ENCODE data around the gene SLC12A7. TPM values are rescaled to one million over a fixed set of nuclear protein-coding genes. Genes with fewer than 3 reads are reported as not detected.
A peak's percentile ranks its signal among the peaks of the same experiment; 100 is the strongest.

The SLC12A7 gene
- total and polyA plus RNA-seq, 2 of the 13 experiments (the other 11 are each of a cell fraction or from before 2014, with no cell fraction given), result 14.0 to 18.5 TPM

DNA sequence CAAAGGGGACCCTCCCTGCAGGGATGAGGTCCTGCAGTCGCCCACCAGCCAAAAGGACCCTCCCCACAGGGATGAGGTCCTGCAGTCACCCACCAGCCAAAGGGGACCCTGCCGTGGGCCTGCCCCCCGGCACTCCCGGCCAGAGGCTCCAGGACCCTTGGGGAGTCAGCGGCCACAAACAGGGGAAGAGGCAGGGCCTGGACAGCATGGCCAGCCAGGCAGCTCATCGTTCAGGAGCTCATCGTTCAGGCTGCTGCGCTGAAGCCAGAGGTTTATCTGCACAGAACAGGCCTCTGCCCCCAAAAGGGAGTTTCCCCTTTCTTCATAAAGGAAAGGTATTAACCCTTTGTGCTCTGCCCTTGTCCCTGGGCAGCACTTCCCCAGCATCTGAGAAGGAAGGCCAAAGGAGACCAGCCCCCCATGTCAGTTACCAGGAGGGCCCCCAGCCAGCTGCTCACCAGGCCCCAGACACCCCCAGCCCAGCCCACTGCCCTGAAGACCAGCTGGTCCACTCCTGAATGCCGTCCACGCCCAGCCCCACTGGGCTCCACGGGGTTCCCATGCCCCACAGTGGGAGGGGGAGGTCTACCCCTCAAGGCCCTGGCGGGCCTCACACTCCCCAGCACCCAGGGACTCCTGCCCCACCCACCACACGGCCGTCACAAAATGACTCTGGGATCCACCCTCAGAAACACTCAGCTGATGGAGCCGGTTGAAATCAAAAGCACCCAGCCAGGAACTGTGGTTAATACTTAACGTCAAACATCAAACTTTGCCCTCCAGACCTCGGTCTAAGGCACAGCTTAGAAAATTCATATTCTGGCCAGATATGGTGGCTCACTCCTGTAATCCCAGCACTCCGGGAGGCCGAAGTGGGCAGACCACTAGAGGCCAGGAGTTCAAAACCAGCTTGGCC, 6.3 kb downstream of the SLC12A7 start (continued):
- TF ChIP-seq, protein P1, sequence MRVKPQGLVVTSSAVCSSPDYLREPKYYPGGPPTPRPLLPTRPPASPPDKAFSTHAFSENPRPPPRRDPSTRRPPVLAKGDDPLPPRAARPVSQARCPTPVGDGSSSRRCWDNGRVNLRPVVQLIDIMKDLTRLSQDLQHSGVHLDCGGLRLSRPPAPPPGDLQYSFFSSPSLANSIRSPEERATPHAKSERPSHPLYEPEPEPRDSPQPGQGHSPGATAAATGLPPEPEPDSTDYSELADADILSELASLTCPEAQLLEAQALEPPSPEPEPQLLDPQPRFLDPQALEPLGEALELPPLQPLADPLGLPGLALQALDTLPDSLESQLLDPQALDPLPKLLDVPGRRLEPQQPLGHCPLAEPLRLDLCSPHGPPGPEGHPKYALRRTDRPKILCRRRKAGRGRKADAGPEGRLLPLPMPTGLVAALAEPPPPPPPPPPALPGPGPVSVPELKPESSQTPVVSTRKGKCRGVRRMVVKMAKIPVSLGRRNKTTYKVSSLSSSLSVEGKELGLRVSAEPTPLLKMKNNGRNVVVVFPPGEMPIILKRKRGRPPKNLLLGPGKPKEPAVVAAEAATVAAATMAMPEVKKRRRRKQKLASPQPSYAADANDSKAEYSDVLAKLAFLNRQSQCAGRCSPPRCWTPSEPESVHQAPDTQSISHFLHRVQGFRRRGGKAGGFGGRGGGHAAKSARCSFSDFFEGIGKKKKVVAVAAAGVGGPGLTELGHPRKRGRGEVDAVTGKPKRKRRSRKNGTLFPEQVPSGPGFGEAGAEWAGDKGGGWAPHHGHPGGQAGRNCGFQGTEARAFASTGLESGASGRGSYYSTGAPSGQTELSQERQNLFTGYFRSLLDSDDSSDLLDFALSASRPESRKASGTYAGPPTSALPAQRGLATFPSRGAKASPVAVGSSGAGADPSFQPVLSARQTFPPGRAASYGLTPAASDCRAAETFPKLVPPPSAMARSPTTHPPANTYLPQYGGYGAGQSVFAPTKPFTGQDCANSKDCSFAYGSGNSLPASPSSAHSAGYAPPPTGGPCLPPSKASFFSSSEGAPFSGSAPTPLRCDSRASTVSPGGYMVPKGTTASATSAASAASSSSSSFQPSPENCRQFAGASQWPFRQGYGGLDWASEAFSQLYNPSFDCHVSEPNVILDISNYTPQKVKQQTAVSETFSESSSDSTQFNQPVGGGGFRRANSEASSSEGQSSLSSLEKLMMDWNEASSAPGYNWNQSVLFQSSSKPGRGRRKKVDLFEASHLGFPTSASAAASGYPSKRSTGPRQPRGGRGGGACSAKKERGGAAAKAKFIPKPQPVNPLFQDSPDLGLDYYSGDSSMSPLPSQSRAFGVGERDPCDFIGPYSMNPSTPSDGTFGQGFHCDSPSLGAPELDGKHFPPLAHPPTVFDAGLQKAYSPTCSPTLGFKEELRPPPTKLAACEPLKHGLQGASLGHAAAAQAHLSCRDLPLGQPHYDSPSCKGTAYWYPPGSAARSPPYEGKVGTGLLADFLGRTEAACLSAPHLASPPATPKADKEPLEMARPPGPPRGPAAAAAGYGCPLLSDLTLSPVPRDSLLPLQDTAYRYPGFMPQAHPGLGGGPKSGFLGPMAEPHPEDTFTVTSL (CRISPR knock-in tag; IDR thresholded peaks at IDR 0.05; ENCODE audit: borderline replicate concordance), result peak; percentile 21; the same call in 1 of the 2 replicates
- no peak for TF ChIP-seq NCOA5 (CRISPR knock-in tag; IDR thresholded peaks at IDR 0.05)
- TF ChIP-seq MYC (CRISPR knock-in tag; IDR thresholded peaks at IDR 0.05; ENCODE audit: borderline replicate concordance), result peak; percentile 57; the same call in 1 of the 2 replicates
- peak; percentile 56 for TF ChIP-seq PHF8 (CRISPR knock-in tag; IDR thresholded peaks at IDR 0.05)
- TF ChIP-seq RXRA (CRISPR knock-in tag; IDR thresholded peaks at IDR 0.05), result 0 out of 2 replicates have a peak, but pooled peaks have one; percentile 35
- no peak for TF ChIP-seq TCF7L2 (IDR thresholded peaks at IDR 0.05; ENCODE audit: low read depth, low read length)
- no peak for TF ChIP-seq ZNF75D (CRISPR knock-in tag; IDR thresholded peaks at IDR 0.05; ENCODE audit: borderline replicate concordance)
- 0 out of 2 replicates have a peak, but pooled peaks have one; percentile 20 for TF ChIP-seq HHEX (CRISPR knock-in tag; IDR thresholded peaks at IDR 0.05)
- TF ChIP-seq CBX5 (CRISPR knock-in tag; IDR thresholded peaks at IDR 0.05; ENCODE audit: borderline replicate concordance), result no peak
- TF ChIP-seq, protein P2, sequence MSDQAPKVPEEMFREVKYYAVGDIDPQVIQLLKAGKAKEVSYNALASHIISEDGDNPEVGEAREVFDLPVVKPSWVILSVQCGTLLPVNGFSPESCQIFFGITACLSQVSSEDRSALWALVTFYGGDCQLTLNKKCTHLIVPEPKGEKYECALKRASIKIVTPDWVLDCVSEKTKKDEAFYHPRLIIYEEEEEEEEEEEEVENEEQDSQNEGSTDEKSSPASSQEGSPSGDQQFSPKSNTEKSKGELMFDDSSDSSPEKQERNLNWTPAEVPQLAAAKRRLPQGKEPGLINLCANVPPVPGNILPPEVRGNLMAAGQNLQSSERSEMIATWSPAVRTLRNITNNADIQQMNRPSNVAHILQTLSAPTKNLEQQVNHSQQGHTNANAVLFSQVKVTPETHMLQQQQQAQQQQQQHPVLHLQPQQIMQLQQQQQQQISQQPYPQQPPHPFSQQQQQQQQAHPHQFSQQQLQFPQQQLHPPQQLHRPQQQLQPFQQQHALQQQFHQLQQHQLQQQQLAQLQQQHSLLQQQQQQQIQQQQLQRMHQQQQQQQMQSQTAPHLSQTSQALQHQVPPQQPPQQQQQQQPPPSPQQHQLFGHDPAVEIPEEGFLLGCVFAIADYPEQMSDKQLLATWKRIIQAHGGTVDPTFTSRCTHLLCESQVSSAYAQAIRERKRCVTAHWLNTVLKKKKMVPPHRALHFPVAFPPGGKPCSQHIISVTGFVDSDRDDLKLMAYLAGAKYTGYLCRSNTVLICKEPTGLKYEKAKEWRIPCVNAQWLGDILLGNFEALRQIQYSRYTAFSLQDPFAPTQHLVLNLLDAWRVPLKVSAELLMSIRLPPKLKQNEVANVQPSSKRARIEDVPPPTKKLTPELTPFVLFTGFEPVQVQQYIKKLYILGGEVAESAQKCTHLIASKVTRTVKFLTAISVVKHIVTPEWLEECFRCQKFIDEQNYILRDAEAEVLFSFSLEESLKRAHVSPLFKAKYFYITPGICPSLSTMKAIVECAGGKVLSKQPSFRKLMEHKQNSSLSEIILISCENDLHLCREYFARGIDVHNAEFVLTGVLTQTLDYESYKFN (CRISPR knock-in tag; conservative IDR thresholded peaks at IDR 0.05), result peak; percentile 94
- TF ChIP-seq ZNF460 (CRISPR knock-in tag; IDR thresholded peaks at IDR 0.05; ENCODE audit: borderline replicate concordance), result peak; percentile 83
- TF ChIP-seq ZNF101 (CRISPR knock-in tag; IDR thresholded peaks at IDR 0.05; ENCODE audit: borderline replicate concordance, low read depth), result 0 out of 2 replicates have a peak, but pooled peaks have one; percentile 27
- TF ChIP-seq, protein P3, sequence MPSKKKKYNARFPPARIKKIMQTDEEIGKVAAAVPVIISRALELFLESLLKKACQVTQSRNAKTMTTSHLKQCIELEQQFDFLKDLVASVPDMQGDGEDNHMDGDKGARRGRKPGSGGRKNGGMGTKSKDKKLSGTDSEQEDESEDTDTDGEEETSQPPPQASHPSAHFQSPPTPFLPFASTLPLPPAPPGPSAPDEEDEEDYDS (CRISPR knock-in tag; IDR thresholded peaks at IDR 0.05), result peak; percentile 76
- no peak for TF ChIP-seq NONO (IDR thresholded peaks at IDR 0.05)
- TF ChIP-seq NONO (CRISPR knock-in tag; conservative IDR thresholded peaks at IDR 0.05), result peak; percentile 50; the same call in 1 of the 2 replicates
- TF ChIP-seq, protein P4, sequence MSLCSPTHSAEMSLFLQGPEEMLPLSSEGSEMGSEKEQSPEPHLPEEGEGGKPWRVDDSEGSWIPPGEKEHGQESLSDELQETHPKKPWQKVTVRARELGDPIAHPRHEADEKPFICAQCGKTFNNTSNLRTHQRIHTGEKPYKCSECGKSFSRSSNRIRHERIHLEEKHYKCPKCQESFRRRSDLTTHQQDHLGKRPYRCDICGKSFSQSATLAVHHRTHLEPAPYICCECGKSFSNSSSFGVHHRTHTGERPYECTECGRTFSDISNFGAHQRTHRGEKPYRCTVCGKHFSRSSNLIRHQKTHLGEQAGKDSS (CRISPR knock-in tag; IDR thresholded peaks at IDR 0.05; ENCODE audit: borderline replicate concordance, low read depth), result 0 out of 2 replicates have a peak, but pooled peaks have one; percentile 20
- TF ChIP-seq GFI1 (CRISPR knock-in tag; IDR thresholded peaks at IDR 0.05; ENCODE audit: borderline replicate concordance), result peak; percentile 77
- peak; percentile 60; the same call in 1 of the 2 replicates for TF ChIP-seq HDAC2 (CRISPR knock-in tag; IDR thresholded peaks at IDR 0.05)
